NCI-H1092 treated with DMSO at 0.1 percent for 48 hours (cell line): ENCODE measurements around the gene TMEM272.

Experiments
- DNase-seq: peaks from one replicate; lab custom pipeline; 2025; lab: John Stamatoyannopoulos, UW

The TMEM272 gene

DNA sequence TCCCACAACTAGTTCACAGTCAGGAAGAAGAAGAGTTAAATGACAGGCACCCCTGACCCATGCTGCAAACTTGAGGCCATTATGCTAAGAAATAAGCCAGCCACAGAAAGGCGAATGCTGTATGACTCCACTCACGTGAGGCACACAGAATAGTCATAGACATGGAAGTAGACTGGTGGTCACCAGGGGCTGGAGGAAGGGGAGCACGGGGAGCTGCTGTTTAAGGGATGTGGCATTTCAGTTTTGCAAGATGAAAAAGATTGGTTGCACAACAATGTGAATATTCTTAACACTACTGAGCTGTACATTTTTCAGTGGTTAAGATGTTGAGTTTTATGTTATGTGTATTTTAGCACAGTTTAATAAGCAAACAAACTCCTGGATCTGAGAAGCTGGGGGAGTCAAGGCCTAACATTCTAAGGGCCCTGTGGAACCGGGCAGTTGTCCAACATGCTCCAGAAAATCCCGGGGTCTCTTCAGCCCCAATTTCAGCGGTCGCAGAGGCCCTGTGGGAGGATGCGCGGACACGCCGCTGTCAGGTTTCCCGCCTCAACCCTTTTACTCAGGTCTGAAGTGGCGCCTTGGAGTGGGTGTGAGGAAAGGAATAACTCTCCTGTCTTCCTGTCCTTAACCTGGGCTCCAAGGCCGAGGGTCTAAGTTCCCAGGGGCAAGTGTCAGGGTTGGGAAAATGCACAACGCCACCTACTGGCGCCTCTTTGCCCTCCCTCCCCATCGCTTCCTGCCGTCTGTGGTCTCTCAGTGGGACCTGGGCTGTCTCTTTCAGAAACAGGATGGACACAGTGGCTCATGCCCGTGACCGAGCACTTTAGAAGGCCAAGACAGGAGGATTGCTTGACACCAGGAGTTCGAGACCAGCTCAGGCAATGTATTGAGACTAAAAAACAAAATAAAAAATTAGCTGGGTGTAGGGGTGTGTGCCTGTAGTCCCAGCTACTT is 4.4 kb upstream of the TMEM272 start:
- peak; percentile 6 for DNase-seq

DNA sequence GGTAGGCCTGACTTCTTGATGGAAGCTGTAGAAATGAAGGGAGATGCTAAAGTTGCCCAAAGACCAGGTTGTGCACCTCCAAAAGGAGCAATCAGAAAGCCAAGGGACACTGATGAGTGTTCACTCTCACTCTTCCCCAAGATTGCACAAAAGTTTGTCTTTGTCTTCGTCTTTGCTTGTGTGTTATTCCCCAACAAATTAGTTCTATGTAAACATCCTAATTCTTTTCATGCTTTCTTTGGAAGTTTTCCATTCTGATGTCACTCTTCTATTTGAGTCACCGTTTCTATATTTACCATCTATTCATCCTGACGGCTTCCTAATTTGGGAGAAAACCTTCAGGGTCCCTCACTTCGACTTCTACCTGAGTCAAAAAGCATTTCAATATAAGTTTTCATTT is 3.7 kb upstream of the TMEM272 start:
- DNase-seq: no peak

DNA sequence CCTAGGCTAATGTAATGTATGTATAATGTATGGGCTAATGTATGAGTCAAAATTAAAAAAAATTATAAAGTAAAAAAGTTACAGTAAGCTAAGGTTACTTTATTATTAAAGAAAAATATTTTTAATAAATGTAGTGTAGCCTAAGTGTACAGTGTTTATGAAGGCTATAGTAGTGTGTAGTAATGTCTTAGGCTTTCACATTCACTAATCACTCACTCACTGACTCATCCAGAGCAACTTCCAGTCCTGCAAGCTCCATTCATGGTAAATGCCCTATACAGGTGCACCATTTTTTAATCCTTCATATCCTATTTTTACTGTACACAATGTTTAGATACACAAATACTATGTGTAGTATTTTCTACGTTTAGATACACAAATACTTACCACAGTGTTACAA is 1.8 kb upstream of the TMEM272 start:
- DNase-seq: no peak

DNA sequence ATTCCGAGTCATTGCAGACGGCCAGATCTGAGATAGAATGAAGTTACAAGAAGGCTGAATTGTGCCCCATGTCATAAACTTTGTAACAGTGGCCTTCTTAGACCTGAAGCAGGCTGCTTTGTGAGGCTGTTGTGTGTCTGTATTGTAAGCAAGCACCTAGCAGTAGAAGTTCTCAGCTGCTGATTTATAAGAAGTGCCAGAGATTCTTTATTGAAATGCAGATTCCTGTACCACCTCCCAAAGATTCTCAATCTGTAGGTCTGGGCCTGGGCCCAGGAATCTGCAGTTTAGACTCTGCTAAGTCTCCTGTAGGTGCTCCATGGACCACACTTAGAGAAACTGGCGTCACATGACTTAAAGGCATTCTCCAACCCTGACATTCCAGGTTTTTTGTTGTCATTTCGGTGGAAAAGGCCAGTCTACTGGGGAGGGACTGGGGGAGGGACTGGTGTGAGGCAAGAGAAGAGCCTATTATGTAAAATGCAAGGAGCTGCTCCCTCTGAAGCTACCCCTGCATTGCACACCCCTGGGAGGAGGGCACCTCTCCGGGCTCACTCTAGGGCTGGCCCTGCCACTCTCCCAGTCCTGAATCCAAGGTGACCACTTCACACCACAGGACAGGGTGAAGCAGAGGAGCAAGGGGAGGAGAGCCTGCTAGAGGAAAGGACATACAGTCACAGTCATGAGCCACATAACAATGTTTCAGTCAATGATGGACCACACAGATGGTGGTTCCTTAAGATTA is 769 bp upstream of the TMEM272 start:
- no peak for DNase-seq

DNA sequence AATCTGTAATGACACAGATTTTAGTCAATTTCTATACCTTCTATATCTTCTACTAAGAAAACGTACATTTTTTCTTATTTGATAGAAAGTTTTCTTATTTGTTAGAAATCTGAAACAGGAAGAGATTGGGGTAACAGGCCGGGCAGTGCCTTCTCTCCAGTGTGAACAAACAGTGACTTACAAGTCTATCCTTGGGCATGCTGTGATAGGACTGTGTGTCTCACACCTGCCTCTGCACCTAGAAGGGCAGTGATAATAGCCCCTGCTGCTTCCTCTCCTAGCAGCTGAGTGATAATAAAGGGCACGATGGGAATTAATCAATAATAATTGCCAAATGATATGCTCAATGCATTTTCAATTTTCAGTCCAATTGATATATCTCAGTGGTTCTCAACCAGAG is 1.4 kb downstream of the TMEM272 start:
- DNase-seq: no peak

DNA sequence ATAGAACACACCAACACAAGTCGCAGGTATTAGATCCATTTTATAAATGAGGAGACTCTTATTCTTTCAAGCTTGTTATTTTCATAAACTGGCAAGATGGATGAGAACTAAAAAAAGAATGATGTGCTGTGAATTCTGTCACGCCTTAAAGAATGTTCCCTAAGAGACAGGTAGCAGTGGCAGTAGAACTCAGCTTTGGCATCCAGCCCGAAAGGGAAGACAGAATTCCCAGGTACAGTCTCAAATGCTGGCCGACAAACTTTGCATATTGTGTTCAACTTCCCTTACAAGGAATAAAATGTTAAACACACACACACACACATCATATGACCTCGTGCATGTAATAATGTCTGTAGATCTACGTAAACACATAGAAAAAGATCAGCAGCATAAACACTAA is 3.2 kb downstream of the TMEM272 start:
- no peak for DNase-seq

DNA sequence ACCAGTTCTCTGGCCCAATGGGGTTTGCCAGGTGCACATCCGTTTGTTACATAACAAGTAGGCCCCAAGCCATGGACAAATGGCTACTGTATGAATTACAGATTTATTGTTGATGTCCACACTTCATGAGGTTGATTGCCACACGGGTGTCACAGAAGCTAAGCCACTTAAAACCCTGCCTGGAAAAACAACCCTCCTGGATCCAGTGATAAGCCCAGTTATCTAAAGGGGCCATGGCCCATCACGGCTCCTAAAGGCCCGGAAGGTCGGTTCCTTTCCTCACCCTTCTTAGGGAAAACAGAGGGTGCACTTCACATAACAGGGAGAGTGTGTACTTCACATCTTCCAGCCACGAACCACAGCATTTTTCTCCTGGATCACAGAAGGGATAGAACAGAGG is 4.1 kb downstream of the TMEM272 start:
- DNase-seq: no peak

DNA sequence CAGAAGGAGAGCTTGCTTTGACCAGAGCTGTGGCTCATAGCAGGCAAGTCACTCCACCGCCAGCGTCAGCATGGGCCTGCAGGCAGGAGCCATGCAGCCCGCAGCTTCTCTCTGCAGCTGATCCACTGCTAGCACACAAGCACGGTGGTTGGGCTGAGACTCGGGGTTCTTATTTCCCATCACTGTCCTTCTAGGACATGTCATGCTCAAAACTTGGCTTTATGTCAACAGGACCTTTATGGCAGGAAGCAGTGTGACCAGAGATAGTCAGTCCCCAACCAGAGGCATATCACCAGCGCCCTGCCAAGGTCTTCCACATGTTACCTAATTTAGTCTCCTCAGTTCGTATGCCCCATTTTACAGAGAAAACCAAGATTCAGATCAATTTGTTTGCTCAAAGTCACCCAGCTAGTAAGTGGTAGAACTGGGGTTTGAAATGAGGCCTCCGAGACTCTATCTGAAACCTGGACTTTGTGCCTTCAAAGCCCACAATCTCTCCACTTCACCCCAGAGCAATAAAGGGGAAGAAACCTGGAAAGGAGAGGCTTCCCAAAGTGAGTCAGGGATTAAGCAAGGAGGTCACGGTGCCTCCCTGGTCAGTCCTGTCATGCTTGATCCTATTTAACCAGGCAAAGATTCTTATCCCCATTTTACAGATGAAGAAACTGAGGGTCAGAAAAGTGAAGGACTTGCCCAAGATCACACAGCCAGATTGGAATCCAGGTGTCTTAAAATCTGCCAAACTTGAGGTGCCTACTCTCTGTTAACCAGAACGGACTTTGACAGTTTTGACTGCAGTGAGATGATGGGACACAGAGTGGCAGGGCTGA is 5.1 kb downstream of the TMEM272 start:
- no peak for DNase-seq

DNA sequence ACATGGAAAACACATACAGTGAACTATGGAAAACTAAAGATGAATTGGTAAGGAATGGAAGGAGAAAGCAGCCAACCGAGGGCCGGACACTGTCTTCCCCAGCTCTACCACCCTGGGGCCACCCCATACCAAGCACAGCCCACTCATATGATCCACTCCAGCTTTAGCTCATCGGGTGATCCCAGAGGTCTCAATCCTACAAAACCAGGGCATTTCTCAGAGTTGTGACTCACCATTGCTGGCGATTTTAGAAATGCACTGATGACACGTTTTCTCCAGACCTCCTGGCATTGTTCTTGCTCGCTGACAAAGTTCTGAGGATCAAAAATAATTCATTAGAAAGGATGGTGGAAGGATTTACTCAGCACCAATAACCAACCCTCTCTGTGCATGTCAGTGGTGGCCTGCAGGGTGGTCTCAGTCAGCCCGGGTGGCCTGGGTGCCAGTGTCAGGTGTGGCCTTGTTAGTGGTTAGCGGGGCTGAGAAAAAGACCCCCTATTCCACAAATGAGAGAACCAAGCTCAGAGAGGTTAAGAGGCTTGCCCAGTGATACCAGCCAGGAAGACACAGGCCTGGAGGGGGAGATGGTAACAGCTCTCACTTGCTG is 6.6 kb downstream of the TMEM272 start:
- DNase-seq: no peak

DNA sequence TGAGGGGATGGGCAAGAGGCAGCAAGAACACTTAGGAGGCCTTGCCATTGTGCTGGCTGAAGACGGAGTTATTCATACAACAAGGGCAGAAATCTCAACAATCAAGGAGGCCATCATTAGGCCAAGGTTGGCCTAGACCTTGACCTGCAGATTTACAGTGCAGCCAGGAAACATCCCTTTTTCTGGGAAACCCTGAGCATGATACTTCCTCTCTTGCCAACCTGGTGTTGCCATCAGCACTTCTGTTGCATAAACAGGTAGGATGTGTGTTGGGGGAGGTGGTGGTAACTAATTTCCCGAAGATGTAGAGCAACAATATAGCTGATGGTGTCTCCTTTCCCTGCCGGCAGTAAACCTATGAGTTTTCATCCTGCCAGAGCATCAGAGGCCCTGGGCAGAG is 8.0 kb downstream of the TMEM272 start:
- no peak for DNase-seq

DNA sequence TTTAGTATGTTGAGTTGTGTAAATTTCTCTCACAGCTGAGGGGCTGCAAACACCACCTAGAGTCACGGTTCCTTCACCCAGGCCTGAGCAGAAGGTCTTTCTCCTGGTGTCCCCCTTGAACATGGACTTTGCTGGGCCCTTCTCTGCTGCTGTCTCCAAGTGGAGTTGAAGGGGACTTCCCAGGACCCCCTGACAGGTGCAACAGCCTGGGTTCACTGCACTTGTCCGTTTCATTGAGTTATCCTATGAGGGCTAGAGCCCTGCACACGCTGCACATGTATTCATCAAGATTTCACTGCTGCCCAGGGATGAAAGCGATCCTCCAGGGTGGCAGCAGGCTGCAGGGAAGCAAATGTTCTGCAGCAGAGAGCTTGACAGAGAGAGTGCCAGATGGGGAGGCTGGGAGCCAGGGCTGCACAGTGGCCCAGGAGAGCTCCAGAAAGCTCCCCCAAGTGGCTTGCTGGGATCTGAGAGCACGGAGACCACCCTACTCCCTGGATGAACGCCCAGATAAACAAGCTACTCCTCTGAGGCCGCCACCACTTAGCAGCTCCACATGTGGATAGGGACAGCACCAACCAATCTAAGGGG is 10.3 kb downstream of the TMEM272 start:
- DNase-seq: peak; percentile 82

DNA sequence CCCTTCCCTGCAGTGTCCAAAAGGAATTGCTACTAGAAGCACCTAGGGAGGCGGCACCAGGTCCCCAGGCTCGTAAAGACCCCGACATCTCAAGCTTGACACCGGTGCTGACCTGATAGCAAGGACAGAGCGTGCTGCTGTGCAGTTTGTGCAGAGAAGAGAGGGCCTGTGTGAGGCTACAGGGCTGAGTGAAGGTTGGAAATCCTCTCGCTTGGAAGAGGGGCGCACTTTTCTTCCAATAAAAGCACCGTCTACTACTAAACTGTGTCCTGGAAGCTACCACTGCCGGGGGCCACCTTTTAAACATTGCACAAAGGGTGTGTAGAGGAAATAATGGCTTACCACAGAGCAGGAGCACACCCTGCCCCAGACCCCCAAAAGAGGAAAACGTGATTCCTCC is 11.0 kb downstream of the TMEM272 start:
- DNase-seq: no peak

DNA sequence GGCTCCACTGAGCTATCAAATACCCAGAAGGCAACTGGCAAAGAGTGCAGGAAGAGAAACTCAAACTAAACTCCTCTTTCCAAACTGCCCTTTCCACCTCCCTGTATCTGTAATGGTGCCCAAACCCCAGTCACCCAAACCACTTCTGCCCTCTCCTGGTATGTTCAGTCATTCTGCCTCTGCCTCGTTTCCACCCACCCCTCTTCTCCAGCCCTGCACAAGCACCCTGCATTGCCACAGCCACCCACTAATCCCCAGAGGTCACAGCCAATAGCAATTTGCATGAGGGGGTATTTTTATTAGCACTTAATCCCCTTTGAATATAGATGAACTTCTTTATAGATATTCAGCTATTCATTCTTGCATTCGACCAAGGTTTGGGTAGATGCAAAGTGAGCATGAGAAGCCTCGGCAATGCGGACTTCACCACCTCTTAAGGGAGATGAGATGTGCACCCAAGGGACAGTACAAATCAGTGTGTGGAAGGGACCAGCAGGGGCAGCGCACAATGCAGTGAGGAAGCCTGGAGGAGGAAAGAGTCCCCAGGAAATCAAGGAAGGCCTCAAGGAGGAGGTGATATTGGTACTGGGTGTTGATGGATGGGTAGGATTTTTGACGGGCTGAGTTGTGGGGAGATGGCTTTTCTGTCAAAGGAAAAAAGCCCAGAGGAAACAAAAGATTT is 12.4 kb downstream of the TMEM272 start:
- peak; percentile 8 for DNase-seq

DNA sequence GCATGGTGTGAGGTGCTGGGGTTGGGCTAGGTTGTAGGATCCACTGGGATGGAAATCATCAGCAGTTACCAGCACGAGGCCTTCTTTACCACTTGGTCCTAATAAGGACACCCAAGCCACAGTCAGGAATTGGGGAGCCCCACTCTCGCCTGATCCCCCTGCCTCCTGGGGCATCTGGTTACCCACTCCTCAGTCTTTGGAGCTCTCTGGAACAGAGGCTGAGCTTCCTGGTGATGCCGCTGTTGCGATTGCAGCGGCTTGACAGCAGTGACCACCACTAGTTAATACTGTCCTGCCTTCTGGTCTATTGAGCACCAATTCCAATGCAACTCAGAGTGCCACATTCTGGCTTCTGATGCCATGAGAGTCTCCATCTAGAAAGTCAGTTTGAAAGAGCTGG is 13.5 kb downstream of the TMEM272 start:
- DNase-seq: no peak

DNA sequence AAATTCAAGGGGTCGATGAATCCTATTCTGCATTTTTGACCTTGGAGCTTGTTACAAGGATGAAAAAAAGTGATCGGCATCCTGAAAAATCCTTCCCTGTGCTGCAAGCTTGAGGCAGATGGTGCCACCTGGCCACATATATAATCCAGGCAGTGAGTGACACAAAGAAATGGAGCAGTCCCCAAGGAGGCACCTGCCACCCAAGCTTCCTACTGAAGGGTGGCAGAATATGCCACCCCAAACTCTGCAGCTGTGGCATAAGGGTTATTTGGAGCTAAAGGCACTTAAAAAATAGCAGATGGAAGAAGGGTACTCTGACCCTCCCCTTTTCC is 15.4 kb downstream of the TMEM272 start:
- DNase-seq: no peak

DNA sequence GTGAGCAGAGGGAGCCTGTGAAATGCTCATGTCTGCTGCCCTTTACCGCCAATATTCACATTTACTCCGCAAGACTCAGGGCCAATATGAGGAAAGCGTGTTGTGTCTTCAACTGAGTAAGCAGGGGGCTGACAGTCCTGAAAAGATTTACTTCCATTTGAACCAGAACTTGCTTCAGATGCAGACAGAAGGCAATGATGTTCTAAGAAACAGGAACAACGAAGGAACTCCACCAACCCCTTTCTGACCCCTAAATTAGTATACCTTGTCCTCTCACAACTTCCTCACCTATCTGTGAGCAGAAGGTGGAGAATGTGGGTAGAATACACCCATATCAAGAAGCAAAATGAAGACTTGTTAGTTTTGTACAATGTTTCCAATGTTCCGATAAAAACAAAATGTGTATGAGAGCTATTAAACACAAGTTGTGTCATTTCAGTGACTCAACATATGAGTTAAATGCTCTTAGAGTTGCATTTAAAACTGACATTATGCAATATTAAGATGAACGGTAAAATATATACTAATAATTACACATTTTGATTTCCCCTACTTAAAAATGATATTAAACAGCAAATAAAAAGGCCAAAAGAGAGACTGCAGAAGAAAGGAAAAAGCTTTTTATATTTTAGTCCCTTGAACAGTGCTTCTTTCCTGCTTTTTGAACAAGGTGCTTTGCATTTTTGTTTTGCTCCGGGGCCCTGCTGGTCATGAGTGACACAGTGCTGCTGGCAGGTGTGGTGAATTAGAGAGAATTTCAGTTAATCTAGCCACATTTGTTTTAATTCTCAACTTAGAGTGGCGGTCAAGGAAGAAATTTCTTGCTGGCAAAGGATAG is 16.0 kb downstream of the TMEM272 start:
- no peak for DNase-seq

DNA sequence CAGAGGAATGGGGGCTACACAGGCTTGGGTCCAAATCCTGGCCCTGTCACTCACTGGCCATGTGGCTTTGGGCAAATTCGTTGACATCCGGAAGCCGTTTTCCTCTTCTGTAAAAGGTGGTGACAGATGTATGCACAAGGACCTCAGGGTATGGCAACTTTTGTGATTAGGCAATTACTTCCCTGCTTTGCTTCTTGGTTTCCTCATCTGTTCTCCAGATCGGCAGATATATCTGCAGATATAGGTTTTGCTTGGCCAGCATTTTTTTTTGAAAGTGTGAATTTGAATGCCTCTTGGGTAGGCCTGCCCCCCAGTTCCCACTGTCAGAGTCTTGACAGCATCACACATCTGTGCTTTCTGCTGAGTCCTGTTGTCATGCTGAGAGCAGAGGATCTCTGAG is 17.7 kb downstream of the TMEM272 start:
- no peak for DNase-seq

DNA sequence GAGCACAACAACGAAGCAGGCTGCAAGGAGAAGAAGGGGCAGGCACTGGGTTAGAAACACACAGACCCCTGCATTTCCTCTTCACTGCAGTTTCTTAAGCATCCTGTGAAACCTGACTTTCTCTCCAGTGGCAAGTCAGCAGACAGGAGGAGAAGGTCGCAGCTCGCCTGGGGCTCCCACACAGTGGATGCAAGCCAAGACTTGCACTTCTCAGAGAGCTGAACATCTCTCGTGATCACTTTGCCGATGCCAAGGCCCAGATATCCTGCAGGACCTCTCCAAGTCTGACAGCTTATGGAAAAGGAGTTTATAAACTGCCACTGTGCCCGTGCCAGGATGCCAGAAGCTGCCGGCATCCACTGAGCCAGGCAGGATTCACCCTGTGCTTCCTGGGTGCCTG is 18.4 kb downstream of the TMEM272 start:
- no peak for DNase-seq

DNA sequence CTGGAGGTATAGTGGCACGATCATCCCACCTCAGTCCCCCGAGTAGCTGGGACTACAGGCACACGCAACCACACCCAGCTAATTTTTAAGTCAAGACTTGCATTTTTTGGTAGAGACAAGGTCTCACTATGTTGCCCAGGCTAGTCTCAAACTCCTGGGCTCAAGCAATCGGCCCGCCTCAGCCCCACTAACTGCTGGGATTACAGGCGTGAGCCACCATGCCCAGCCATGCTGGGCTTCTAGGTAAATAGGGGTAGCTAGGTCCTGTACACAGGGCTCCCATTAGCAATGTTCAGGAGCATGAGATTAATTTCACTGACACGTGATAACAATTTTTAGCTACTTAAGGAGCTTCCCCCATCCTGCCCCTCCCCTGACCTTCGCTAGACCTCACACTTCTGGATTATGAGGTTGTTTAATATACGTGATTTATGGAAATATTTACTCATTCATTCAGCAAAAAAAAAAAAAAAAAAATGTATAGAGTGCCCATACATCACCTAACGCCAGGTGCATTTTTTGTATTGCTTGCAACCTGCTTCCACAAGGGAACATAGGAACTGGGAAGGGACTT is 19.2 kb downstream of the TMEM272 start:
- DNase-seq: no peak

DNA sequence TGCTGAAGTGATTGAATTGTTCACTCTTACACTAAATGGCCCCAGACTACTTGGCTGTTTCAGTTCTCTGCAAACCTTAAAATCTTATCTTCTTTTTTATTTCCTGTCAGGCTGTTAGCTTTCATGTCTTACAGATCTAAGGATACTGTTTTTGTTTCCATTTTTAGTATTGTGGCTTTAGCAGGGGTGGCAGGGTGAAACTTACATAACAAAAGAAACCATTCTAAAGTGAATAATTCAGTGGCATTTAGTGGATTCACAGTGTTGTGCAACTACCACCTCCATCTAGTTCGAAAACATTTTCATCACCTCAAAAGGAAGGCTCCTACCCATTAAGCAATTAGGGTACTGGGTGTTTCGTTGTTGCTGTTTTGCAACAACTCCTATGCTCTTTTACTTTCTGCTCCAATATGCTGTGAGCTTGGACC is 19.8 kb downstream of the TMEM272 start:
- no peak for DNase-seq
